Mesenteric fat pad (tissue), 1 donor: ENCODE measurements around the gene ZNF385B. TPM values are rescaled to one million over a fixed set of nuclear protein-coding genes. Genes with fewer than 3 reads are reported as not detected.

Experiments
- DNase-seq: peaks from one replicate; pipeline ENCODE4 v3.0.0-alpha.2; 2020; ENCODE audit warnings: low spot score
- total RNA-seq: library from RNA; stranded (reverse); fragmentation: NEBNext Ultra II Directional; extraction: Animal tissue kit (Norgen Biotek cat#: 25700); gene quantifications from one replicate; pipeline ENCODE4 v1.2.1, GENCODE V29; 2021
- donor health status: DM: yes; HTN: yes; CAD: no.

The ZNF385B gene
- total RNA-seq, 1 donor from 2014 or later = 0.39 TPM

DNA sequence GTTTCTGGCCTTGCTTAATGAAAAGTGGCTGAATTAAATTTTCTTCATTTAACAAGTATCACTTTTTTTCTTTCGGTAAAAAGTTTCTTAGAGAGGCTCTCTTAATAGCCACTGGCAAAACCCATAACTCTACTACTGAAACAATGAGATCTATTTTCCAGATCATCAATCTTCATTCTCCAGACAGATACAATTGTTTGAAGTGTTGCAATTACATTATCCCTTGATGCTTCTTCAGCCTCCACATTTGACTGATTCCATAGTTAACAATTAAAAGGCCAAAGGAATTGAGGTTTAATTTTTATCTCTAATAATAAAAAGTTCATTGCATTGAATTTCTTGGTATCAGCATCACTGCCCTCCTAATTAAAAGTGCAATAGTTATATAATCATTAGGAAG lies 176.3 kb downstream of the ZNF385B start:
- no peak for DNase-seq

DNA sequence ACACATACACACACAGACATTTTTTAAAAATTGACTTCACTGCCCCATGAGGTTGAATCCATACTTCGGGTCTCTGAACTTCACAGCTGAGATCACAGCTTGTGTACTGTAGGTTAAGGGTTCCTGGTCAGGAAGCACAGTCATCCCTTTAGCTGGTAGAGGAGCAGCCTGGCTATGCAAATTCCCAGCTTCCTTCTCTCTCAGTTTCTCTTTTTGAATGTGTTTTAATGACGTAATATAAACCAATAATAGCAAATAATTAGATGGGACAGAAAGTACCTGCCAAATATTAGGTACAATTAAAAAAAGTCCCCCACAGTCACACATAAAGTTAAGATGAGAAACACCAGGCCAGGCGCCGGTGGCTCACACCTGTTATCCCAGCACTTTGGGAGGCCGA lies 178.7 kb downstream of the ZNF385B start:
- no peak for DNase-seq

DNA sequence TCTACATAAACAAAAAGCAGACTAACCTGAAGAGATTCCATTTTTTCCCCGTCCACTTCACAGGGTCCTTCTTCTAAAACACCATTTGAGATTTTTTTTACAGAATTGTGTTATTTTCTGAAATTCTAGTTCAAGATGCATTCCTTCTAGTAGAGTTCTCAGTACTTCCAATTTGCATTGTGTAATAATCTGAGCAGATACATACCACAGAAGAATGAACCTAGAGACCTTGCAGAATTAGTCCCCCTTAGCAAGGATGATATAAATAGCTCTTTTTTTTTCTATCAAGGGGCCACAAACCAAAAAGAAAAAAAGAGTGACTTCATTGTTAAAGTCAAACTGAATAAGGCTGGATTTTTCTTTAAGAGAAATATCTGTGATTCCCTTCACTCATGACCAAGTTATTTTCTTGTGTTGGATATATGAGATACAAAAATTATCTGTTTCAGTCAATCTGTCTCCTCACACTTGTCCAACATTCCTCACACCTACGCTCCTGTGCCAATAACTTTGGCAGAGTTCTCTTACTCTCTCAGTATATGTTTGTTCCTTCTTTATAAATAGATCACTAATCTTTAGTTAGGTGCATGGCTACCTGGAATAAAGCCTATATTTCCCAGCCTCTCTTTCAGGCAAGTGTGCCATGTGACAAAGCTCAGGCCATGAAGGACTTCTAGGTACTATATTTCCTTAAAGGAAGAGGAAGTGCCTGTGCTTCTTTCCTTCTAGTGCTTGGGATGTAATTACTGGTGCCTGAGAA lies 183.5 kb downstream of the ZNF385B start:
- no peak for DNase-seq

DNA sequence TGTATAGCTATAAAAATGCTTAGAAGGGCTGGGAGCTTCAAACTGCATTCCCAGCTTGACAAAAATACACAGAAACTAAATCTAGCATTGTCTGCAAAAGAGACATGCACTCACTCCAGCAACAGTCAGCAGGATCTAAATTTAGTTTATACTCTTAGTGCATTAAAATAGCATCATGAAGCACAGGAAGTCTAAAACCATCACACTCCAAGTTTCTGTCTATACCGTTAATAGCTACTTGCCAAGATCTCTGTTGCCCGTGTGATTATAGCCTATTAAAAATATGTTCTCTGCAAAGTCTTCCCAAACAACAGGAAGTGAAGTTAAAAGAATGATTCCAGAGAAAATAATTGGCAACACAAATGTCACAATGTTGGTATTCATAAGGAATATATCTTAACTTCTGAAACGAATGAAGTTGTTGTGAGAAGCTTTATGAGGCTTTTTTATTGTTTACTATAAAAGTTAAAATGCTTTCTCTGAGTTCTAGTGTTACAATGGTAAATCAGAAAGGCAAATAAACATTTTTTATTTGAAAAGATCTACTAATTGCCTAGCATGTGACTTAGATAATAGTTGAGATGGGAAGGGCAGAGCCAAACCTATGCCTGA lies 184.2 kb downstream of the ZNF385B start:
- no peak for DNase-seq

DNA sequence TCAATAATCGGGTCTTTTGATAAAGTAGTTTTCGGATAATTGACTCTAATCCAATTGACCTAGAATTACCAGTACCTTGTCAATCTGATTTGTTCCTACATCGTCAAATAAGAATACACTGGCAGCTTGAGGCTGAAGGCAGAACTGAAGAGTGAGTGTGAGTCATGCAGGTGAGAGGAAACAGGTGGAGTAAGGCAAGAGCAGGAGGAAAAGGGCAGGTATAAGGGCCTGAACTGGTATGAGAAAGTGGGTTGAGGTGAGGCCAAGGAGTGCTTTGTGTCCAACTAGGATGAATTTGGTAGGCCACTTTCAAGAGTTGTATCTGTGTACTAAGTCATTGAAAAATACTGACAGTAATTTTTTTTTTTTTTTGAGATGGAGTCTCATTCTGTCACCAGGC lies 186.0 kb downstream of the ZNF385B start:
- DNase-seq = no peak

DNA sequence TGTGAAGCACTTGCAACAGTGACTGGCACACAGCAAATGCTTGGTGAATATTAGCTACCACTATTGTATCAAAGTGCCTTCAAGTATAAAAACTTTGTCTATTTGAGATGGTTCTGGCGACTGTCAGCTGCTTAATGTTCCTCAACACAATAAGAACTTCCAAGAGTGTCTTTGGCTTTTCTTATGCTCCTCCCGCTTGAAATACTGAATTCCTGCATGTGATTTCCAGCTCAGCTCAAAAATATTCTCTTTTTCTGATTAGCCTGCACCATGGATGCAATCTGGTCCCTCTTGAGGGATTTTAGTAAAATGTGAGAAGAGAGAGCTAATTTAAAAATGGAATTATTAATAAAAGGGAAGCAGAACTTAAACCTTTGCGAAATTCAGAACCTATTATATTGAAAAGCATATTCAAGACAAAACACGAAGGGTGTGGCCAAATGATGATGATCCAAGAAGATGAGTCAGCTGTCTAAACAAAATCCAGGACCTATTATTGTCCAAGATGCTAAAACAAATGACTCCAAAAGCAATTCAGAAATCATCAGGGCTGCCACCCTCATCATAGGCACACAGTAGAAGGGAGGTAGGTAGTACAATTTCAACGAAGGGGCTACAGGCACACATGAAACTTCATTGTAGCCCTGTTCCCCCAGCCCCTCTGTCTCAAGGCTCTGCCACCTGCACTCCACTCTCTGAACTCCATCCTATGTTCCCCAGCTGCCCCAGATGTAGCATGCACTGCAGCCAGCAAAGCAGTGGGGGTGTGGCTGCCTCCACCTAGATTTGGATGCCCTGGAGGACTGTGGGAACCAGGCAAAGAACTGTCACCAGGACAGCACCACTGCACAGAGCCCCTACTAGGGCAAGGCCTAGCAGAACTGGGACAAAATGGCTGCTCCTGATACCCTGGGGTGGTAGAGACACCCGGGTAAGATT lies 190.1 kb downstream of the ZNF385B start:
- DNase-seq = no peak

DNA sequence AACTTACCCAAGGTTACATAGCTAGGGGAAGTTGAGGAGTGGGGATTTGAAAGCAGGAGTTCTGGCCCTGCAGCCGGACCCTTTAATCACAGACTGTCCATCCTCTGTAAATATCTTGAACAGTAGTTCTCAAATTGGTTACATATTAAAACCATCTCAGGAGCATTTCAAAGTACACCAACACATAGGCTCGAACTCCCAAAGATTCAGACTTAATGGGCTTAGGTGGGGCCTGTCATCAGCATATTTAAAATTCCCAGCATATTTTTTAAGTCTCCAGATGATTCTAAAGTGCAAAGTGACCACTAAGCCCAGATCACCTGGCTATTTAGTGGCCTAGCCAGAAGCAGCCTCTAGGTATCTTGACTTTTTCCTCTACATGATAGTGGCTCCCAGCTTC lies 192.2 kb downstream of the ZNF385B start:
- no peak for DNase-seq

DNA sequence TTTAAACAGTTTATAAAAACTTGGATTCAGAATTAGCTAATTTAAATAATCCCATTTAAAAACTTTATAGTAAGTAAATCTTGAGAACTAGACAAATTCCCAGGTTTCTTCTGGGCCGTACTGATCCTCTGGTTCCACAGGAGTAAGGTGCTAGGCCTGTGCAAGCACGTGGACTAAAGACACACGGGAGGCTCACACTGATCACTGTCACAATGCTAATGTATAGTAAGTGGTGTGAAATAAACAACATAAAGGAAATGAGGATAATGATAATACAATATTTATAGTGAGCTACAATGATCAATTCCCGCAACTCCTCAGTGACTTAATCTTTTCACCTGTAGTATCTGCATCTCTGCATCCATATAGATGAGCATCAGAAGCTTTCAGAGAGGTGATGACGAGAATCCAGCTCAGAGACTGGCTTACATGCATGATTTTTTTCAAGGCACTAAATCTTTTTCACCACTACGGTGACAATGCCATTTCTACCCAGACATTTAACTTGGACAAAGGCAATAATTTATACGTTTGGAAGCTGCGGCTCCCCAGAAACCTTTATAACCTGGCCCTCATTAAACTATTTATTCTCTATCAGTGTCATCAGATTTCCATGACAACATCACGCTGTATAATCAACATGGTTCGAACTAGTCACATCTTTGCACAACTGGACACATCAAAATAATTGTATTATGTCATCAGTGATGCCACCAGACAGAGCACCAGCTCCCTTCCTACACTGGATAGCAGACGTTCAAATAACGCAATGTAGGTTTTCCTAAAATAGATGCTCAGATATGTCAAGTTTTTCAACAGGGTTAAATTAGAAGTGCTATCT lies 196.2 kb downstream of the ZNF385B start:
- no peak for DNase-seq

DNA sequence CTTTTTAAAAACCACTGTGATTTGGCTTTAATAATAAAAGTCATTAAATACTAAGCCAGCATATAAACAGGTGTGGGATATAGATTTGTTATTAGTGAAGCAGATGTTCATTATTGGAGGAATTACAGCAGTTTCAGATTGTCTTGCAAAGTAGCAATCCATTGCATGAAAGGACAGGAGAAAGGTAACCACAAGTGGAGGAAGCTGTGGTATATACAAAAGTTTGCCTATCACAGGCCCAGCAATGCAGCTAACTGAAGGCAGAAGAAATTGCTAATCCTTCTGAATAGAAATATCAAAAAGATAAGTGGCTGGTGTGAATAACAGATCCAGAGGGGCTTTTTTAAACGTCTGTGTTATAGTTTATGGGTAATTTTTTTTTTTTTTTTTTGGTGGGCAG lies 199.4 kb downstream of the ZNF385B start:
- no peak for DNase-seq

DNA sequence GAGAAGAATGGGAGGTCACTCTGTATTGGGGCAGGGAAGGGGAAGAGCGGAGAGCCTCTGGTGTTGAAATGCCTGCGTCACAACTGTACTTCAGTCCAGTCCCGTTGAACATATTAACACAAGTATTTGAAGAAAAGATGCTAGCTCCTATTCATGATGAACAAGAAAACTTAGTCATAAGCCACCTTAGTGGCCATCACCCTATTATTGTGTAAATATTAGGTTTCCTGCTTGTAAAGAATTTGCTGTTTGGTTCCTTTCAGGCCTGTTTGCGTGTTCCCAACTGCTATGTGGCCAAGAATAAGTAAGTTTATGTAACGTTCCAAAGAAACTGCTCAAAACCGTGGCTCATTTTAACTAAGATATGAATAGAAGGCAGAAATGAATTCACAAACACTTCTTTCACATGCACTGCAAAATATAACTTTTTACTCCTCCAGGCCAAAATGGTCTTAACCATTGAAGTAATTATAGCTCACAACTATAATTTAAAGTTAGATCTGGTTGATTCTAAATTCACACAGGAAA lies 204.3 kb downstream of the ZNF385B start:
- DNase-seq = no peak

DNA sequence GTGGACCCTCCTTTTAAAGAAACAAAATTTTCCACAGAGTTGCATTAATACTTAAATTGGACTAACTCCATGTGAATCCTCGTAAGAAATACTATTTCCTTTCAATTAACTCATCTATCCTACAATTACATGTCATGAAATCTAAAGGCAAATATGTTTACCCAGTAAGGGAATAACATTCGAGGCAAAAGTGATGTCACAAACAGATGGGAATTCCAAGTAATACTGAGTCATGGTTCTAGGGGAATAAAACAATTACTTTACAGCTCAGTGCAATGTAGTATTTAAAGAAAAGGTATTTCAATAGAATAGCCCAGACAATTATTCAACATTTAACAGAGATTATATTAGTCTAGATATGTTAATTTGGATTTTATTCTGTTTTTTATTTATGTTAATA lies 205.8 kb downstream of the ZNF385B start:
- no peak for DNase-seq

DNA sequence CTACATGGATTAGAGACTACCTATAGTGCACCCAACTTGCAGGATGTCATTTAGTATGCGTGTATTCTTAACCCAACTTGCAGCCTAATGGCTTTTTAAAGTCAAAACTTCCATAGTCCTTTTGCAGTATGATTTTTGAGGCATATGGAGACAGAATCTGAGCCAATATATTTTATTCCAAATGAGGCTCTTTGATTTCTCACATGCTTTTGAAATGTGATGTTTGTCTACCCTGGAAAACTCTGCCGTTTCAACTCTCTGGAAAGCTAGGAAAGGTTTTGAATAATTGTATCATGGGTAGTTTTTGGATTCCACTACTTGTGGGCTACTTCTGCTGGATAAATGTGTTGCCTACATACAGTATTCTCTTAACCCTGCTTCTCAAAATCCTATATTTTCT lies 206.6 kb downstream of the ZNF385B start:
- DNase-seq = no peak

DNA sequence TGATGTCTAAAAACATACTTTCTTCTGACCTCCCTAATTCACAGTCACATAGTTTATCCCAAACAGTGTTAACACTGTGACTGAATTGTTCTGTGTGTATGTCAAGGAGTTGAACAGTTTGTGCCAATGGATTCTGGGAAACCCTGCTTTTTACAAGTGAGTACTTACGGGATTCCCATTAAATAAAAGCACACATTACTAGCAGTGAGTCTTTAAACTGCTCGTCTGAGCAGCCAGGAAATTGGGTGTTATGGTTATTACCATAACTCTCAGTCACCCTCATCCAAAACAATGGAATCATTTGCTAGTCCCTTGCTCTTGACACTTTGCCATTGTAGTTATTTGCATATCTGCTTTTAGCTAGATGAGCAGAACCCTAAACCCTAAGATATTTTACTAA lies 209.1 kb downstream of the ZNF385B start:
- no peak for DNase-seq

DNA sequence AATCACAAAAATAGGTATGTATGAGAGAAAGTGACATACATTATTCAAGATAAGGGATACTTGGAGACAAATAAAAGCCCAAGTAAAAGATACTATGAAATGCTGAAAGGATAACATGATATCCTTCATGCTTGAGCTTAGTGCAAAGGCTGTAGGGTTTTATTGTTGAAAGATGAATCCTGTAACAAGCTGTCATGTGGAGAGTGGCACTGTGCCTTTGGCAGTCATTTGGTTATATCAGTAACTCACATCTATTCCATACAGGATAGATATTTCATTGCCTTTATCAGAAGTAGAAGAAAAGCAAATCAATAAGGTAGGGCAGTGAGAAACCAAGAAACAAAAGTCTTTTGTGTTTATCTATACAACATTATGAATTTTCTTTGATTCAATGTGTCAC lies 211.0 kb downstream of the ZNF385B start:
- DNase-seq = no peak

DNA sequence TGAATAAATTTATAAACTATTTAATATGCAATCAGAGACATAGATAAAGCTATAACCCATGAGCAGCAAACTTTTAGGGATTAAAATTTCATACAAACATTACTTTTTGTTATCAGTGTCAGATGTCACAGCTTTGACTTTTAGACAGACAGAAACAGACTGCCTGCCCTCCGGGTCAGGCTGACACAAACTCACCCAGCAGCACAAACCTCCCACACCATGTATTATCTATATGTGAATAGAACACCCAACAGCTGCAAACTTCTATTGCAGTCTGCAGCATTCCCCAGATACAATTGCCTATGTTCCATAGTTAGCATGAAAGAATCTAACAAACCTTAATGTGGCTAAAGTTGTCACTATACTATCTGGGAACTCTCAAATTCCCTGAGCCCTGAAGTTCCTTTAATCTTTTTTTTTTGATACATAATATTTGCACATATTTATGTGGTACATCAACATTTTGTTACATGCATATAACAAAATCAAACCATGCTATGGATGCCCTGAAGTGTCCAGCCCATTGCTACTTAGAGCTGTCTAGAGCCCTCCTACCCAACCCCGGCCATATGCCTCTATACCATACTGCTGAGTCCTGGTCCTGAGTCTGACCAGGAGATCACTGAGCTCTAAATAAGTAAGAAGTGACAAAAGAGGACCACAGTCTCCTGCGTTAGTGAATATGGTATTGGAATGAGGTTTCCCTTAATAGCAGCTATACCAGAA lies 214.4 kb downstream of the ZNF385B start:
- DNase-seq = no peak

DNA sequence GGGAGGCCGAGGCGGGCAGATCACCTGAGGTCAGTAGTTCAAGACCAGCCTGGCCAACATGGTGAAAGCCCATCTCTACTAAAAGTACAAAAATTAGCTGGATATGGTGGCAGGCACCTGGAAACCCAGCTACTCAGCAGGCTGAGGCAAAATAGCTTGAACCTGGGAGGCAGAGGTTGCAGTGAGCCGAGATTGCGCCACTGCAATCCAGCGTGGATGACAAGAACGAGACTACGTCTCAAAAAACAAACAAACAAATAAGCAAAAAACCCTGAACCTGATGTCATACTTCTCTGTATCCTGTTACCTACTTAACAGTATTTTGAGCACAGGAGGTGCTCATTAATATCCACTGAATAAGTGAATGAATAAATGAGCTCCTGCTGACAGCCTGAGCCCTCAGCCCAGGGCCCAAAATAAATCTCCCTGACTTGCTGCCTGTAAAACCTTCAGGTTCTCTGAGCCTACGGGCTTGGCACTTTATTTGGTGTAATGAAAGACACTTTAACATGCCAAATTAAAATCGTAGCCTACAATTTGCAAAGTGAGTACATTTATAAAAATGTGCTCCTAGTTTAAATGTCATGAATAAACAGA lies 215.1 kb downstream of the ZNF385B start:
- no peak for DNase-seq

DNA sequence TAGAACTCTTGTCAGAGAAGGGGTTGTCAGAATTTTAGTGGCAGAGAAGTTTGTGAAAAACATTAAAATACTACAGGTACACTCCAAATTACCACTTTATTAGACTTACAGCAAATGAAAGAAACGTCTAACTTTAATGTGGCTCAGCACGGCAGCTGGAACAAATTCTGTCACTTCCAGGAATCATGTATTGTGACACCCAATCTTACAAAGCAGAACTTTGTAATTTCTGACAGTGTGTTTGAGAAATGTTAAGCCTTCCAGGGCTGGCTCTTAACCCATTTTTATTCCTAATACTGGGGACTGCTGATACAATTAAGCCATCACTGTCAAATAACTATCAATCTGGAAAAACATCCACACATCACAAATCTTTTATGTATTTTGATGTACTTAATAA lies 216.4 kb downstream of the ZNF385B start:
- DNase-seq = no peak

DNA sequence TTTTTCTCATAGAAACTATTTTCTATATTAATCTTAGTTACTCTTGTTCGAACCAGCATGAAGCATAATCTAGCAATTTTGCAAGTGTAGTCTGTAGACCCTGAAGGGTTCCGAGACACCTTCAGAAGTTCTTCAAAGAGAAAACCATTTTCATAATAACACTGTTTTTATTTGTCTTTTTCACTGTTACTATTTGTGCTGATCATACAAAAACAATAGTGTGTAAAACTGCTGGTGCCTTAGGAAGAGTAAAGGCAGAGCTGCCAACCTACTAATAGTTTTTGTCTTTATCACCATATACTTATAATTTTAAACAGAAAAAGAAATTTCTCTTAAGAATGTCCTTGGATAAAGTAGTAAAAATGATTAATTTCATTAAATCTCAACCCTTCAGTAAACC lies 218.9 kb downstream of the ZNF385B start:
- DNase-seq = no peak

DNA sequence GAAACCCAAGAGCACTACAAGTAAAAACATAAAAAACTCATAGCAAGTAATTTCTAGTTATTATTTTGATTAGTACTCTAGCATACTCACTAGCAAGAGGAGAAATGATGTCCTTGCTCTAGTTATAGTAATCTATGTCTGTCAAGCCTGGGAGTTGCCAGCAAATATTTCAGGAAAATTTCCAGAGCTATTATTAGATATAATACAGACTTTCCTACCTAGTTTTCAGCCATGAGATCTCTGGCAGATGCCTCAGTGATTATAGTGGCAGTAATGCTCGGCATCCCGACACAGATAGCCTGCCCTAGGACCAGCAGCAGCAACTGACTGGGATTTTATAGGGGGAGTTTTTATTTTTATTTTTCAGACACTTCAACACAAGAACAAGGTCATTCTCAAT lies 224.4 kb downstream of the ZNF385B start:
- DNase-seq = no peak
